HCT116 (cell line): Measurements from ENCODE around the gene USP28. TPM values are rescaled to one million over a fixed set of nuclear protein-coding genes. Genes with fewer than 3 reads are reported as not detected.

Experiments
- ATAC-seq: fragments of 200-7000 bp; cut with Tn5 transposase; 2 replicates; pipeline ENCODE4 v1.9.1; 2020; ENCODE audit warnings: mild to moderate bottlenecking, moderate library complexity
- BruUV-seq: library from RNA; stranded (reverse); fragments of 400-500 nt; replicated peaks from 2 replicates; lab custom pipeline; 2021; lab: Mats Ljungman, UMichigan
- CTCF ChIA-PET: fragments of 300-600 bp; sonication (Branson Sonifier 250); formaldehyde crosslinking; loops from one replicate; lab custom pipeline; 2021; ENCODE audit warnings: antibody characterized with exemption; lab: Charles Lee
- POLR2A ChIA-PET: fragments of 300-600, 350-600 bp; sonication (Branson Sonifier 250); formaldehyde crosslinking; loops from one replicate; lab custom pipeline; 2021; ENCODE audit warnings: antibody characterized with exemption; lab: Charles Lee
- RAD21 ChIA-PET, 2 experiments: fragments of 300-600 bp; sonication (Branson Sonifier 250); formaldehyde crosslinking; loops; one replicate each; lab custom pipeline; 2023; ENCODE audit warnings: low total read pairs in 2 of 2; ENCODE audit not compliant: uncharacterized antibody in 2 of 2, unreplicated experiment in 2 of 2, low non-redundant PET in 1 of 2; lab: Charles Lee
- DNase-seq: peaks from one replicate; pipeline ENCODE4 v3.0.0-alpha.2; 2010; ENCODE audit warnings: low read depth, low spot score
- H2AFZ ChIP-seq: fragments of 200-600 bp; shearing (Covaris generic), sonication (generic); 2 replicates; pipeline ENCODE4 v1.6.1; 2017; ENCODE audit warnings: low read depth, mixed run types, mixed read lengths, antibody characterized with exemption, low read length; ENCODE audit not compliant: poor library complexity, severe bottlenecking
- H3K27ac ChIP-seq: 2 replicates; pipeline ENCODE4 v1.5.1; 2012; ENCODE audit warnings: low read depth, low read length
- H3K27me3 ChIP-seq: fragments of 200-600 bp; sonication (generic); 2 replicates; pipeline ENCODE4 v1.6.1; 2016; ENCODE audit warnings: mixed run types, low read length, mixed read lengths; ENCODE audit not compliant: insufficient read depth
- H3K36me3 ChIP-seq, 2 experiments: fragments of 200-500 bp in 1 of 2; fragments of 200-600 bp in 1 of 2; sonication (Bioruptor generic) in 1 of 2; sonication (generic) in 1 of 2; 2 replicates each; pipeline versions ENCODE4 v1.5.1 to v1.6.1; 2014 to 2016; ENCODE audit warnings: low read length in 2 of 2, inconsistent platforms in 1 of 2, mixed read lengths in 1 of 2, mixed run types in 1 of 2; ENCODE audit not compliant: insufficient read depth in 2 of 2, control insufficient read depth in 1 of 2
- H3K4me1 ChIP-seq, 2 experiments: fragments of 200-600 bp in 1 of 2; sonication (generic) in 1 of 2; 2 replicates each; pipeline versions ENCODE4 v1.5.1 to v1.6.1; 2012 to 2017; ENCODE audit warnings: low read length in 2 of 2, inconsistent platforms in 1 of 2, mild to moderate bottlenecking in 1 of 2, mixed read lengths in 1 of 2, mixed run types in 1 of 2, moderate library complexity in 1 of 2; ENCODE audit not compliant: insufficient read depth in 2 of 2, control insufficient read depth in 1 of 2
- H3K4me2 ChIP-seq: fragments of 200-600 bp; sonication (generic); 2 replicates; pipeline ENCODE4 v1.6.1; 2017; ENCODE audit warnings: mixed run types, low read length, mixed read lengths
- H3K4me3 ChIP-seq, 2 experiments: fragments of 200-600 bp in 1 of 2; sonication (generic) in 1 of 2; replicated peaks in 1 of 2; 2 replicates each; pipeline ENCODE4 v1.5.1; 2011 to 2016; ENCODE audit warnings: low read length in 2 of 2, control low read depth in 1 of 2, low read depth in 1 of 2, mild to moderate bottlenecking in 1 of 2, mixed read lengths in 1 of 2, mixed run types in 1 of 2
- H3K79me2 ChIP-seq: fragments of 200-600 bp; sonication (generic); 2 replicates; pipeline ENCODE4 v1.6.1; 2017; ENCODE audit warnings: mild to moderate bottlenecking, mixed run types, low read length, moderate library complexity, mixed read lengths; ENCODE audit not compliant: insufficient read depth
- H3K9ac ChIP-seq: fragments of 200-600 bp; sonication (generic); 2 replicates; pipeline ENCODE4 v1.6.1; 2016; ENCODE audit warnings: low read length, mixed read lengths
- H3K9me2 ChIP-seq: fragments of 200-600 bp; sonication (generic), shearing (Covaris generic); 2 replicates; pipeline ENCODE4 v1.6.1; 2017; ENCODE audit warnings: mixed run types, mild to moderate bottlenecking, moderate library complexity; ENCODE audit not compliant: insufficient read depth
- H3K9me3 ChIP-seq, 2 experiments: fragments of 200-500 bp in 1 of 2; fragments of 200-600 bp in 1 of 2; sonication (Bioruptor generic) in 1 of 2; sonication (generic) in 1 of 2; 2 replicates each; pipeline ENCODE4 v1.6.1; 2014 to 2017; ENCODE audit warnings: low read length in 2 of 2, mixed read lengths in 2 of 2, inconsistent platforms in 1 of 2, low read depth in 1 of 2, mild to moderate bottlenecking in 1 of 2, mixed run types in 1 of 2, moderate library complexity in 1 of 2; ENCODE audit not compliant: control insufficient read depth in 1 of 2, insufficient read depth in 1 of 2
- H4K20me1 ChIP-seq: fragments of 200-600 bp; sonication (generic), shearing (Covaris generic); 2 replicates; pipeline ENCODE4 v1.6.1; 2017; ENCODE audit warnings: mixed run types, mild to moderate bottlenecking, moderate library complexity; ENCODE audit not compliant: insufficient read depth
- ATF3 ChIP-seq: IDR thresholded peaks from 2 replicates; pipeline ENCODE4 v1.6.1; 2012
- CTCF ChIP-seq, 3 experiments: fragments of 200-600 bp in 1 of 3; sonication (generic) in 1 of 3; IDR thresholded peaks in 2 of 3; conservative IDR thresholded peaks in 1 of 3; 2 replicates each; pipeline ENCODE4 v1.5.1; 2012 to 2017; ENCODE audit warnings: low read depth in 2 of 3, low read length in 2 of 3, antibody characterized with exemption in 1 of 3, borderline replicate concordance in 1 of 3, control low read depth in 1 of 3, mild to moderate bottlenecking in 1 of 3, mixed read lengths in 1 of 3, mixed run types in 1 of 3, moderate library complexity in 1 of 3; ENCODE audit not compliant: insufficient read depth in 1 of 3
- EZH2phosphoT487 ChIP-seq: fragments of 200-600 bp; IDR thresholded peaks from 2 replicates; pipeline ENCODE4 v1.6.1; 2018; ENCODE audit warnings: antibody characterized with exemption, borderline replicate concordance
- POLR2AphosphoS5 ChIP-seq: IDR thresholded peaks from 2 replicates; pipeline ENCODE4 v1.6.1; 2011; ENCODE audit warnings: mild to moderate bottlenecking, low read depth, low read length, moderate library complexity
- RAD21 ChIP-seq: IDR thresholded peaks from 2 replicates; pipeline ENCODE4 v1.6.1; 2012; ENCODE audit warnings: low read depth, mild to moderate bottlenecking
- SIN3A ChIP-seq: IDR thresholded peaks from 2 replicates; pipeline ENCODE4 v1.6.1; 2012; ENCODE audit warnings: low read depth
- SRF ChIP-seq: IDR thresholded peaks from 2 replicates; pipeline ENCODE4 v1.6.1; 2012; ENCODE audit warnings: low read depth
- ZNF274 ChIP-seq: fragments of 200-500 bp; sonication (Bioruptor generic); IDR thresholded peaks from 2 replicates; pipeline ENCODE4 v1.6.1; 2014; ENCODE audit warnings: mild to moderate bottlenecking, low read depth, low read length, inconsistent platforms
- intact Hi-C: fragments of 100-400 bp; cut with micrococcal nuclease; formaldehyde crosslinking; loops from 2 replicates; pipeline ENCODE4 v1.10.0; 2022
- total RNA-seq: library from RNA; stranded (reverse); gene quantifications from one replicate; pipeline ENCODE4 v1.2.1, GENCODE V29; 2021; ENCODE audit not compliant: unreplicated experiment

The USP28 gene
- total RNA-seq, 1 experiment from 2014 or later, result 23.5 TPM

GRCh38 chr11:113847111-113847510 lies 28.3 kb downstream of the USP28 start:
- intact Hi-C loops, result no loop called here
- no peak overlapping the region for H3K4me3 ChIP-seq
- H3K4me1 ChIP-seq, result no peaks in the 10 kb centered on the region
- H3K27ac ChIP-seq, result no peak overlapping the region
- H3K36me3 ChIP-seq, result peaks cover 11 to 16% of the 10 kb centered on the region in 2 experiments; a peak in 3 of 4 replicates
- H3K9me2 ChIP-seq, result no peaks in the 10 kb centered on the region
- no peak overlapping the region for H3K9ac ChIP-seq
- no peak overlapping the region for H3K4me2 ChIP-seq
- no TSS peak for BruUV-seq
- H2AFZ ChIP-seq, result no peak overlapping the region
- ChIA-PET CTCF (no interaction called here), RAD21 (no interaction called here), POLR2A (no interaction called here)
- TF ChIP-seq SIN3A (no peak), ATF3 (no peak), CTCF (IDR thresholded peaks at IDR 0.05 in 2 of 3, conservative IDR thresholded peaks at IDR 0.05 in 1 of 3; ENCODE audit: borderline replicate concordance in 1 of 3, insufficient read depth in 1 of 3, low read depth in 2 of 3, low read length in 2 of 3) (no peak), RAD21 (no peak), SRF (no peak), POLR2AphosphoS5 (no peak)
- H3K27me3 ChIP-seq, result no peaks in the 10 kb centered on the region
- no peak for DNase-seq
- no peak for ATAC-seq
- H4K20me1 ChIP-seq, result no peaks in the 10 kb centered on the region; the same call in 1 of the 2 replicates
- H3K9me3 ChIP-seq, result no peaks in the 10 kb centered on the region
- peaks cover 10% of the 10 kb centered on the region; the same call in 1 of the 2 replicates for H3K79me2 ChIP-seq

GRCh38 chr11:113841691-113842090 lies 33.7 kb downstream of the USP28 start:
- no peak overlapping the region for H3K4me3 ChIP-seq
- intact Hi-C loops, result no loop called here
- RAD21 ChIA-PET, result no interaction called here
- H3K9ac ChIP-seq, result no peak overlapping the region
- no peaks in the 10 kb centered on the region for H3K9me2 ChIP-seq
- H4K20me1 ChIP-seq, result no peaks in the 10 kb centered on the region
- peaks cover 10% of the 10 kb centered on the region; the same call in 1 of the 2 replicates for H3K79me2 ChIP-seq
- CTCF ChIA-PET, result no interaction called here
- H2AFZ ChIP-seq, result no peak overlapping the region
- ATAC-seq, result no peak
- POLR2A ChIA-PET, result no interaction called here
- H3K36me3 ChIP-seq, result peaks cover 4 to 11% of the 10 kb centered on the region in 2 experiments; a peak in 2 of 4 replicates
- DNase-seq, result no peak
- no peaks in the 10 kb centered on the region for H3K27me3 ChIP-seq
- TF ChIP-seq POLR2AphosphoS5 (no peak), EZH2phosphoT487 (no peak), ZNF274 (no peak)
- no peaks in the 10 kb centered on the region for H3K4me1 ChIP-seq
- no peak overlapping the region for H3K27ac ChIP-seq
- no peak overlapping the region for H3K4me2 ChIP-seq
- no TSS peak for BruUV-seq
- H3K9me3 ChIP-seq, result no peaks in the 10 kb centered on the region
